NCI-H748 (cell line): ENCODE results near the gene UBE2E1.
"Not testable (repeated sequence)": the region's sequence is repeated elsewhere in the genome, so short reads cannot be mapped to it uniquely, and the experiment has no call there.

Experiments
- DNase-seq: peaks from one replicate; lab custom pipeline; 2025; ENCODE audit not compliant: unreplicated experiment; lab: John Stamatoyannopoulos, UW

The UBE2E1 gene

GRCh38 chr3:23840521-23840920 lies 34.8 kb downstream of the UBE2E1 start:
- DNase-seq = peak; percentile 6

- no peak for DNase-seq
Observed at GRCh38 chr3:23843869-23844268, 38.1 kb downstream of the UBE2E1 start.

GRCh38 chr3:23845326-23846216 lies 39.8 kb downstream of the UBE2E1 start:
- DNase-seq = no peak

DNA sequence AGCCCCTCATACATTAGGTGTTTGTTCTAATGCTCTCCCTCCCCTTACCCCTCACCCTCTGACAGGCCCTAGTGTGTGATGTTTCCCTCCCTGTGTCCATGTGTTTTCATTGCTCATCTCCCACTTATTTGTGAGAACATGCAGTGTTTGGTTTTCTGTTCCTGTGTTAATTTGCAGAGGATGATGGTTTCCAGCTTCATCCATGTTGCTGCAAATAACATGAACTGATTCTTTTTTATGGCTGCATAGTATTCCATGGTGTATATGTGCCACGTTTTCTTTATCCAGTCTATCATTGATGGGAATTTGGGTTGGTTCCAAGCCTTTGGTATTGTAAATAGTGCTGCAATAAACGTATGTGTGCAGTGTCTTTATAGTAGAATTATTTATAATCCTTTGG lies 43.7 kb downstream of the UBE2E1 start:
- DNase-seq = not testable (repeated sequence)

DNA sequence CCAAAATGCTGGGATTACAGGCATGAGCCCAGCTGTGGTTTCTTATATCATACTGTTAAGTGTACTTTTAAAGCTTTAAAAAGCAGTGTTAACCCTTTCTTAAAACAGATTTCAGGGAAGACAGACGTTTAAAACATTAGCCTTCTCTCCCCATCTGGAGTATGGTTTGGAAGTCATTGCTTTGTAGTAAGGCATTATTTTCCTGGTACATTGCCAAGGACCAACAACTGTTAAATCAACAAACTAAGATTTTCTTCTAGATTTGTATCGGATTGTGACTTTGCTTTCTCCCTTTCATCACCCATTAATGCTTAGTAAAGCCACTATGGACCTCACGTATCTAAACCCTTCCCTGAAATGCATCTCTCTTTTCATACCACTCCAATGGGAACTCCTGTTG lies 50.5 kb downstream of the UBE2E1 start:
- no peak for DNase-seq

- DNase-seq = no peak
Observed at GRCh38 chr3:23859012-23859743, 53.4 kb downstream of the UBE2E1 start.

GRCh38 chr3:23859839-23860382 lies 54.2 kb downstream of the UBE2E1 start:
- DNase-seq = no peak

DNA sequence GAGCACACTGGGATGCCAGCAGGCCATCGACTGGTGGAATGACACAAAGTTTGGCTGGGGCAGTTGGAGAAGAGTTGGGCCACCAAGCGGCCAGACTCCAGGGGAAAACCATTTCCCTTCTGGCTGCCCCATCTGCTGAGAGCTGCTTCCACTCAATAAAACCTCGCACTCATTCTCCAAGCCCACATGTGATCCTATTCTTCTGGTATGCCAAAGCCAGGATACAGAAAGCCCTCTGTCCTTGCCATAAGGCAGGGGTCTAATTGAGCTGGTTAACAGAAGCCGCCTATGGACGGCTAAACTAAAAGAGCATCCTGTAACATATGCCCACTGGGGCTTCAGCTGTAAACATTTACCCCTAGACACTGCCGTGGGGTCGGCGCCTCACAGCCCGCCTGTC lies 55.9 kb downstream of the UBE2E1 start:
- no peak for DNase-seq

DNA sequence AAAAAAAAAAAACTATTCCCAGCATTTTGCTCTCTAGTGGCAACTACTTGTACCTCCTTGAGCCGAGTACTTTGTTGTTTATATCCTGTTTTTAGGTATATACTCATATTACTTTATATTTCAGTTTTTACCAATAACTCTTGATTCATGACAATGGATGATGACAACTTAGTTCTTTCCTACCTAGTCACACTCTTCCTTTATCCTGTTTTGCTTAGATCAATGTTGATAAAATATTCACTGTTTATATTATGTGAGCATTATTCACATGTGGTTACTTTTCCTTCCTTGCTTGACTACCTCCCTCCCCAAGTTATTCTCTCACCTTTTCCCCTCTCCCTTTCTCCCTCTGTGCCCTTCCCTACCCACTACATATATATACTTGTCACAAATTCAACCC lies 57.3 kb downstream of the UBE2E1 start:
- no peak for DNase-seq

- DNase-seq = no peak
Observed at GRCh38 chr3:23864931-23865330, 59.2 kb downstream of the UBE2E1 start.

- peak; percentile 25 for DNase-seq
Observed at GRCh38 chr3:23865595-23866396, 60.0 kb downstream of the UBE2E1 start.

DNA sequence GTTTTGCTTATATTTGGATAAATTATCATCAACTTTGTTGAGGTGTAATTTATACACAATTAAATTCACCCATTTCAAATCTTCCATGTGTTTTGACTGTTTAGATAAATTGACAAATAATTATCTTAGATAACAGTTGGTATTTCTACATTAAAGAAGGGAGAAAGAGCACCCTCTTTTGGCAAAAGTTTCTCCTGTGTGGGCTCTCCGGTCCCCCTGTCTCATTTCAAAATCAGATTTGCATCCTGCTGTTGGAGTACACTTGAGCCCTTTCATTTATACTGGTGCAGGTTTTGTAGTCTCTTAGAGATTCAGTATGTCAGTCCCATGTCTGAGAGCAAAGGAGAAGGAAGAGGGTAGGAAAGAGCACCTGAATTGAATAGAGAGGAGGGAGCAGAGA lies 61.6 kb downstream of the UBE2E1 start:
- peak; percentile 7 for DNase-seq

GRCh38 chr3:23867838-23868237 lies 62.1 kb downstream of the UBE2E1 start:
- DNase-seq = no peak

DNA sequence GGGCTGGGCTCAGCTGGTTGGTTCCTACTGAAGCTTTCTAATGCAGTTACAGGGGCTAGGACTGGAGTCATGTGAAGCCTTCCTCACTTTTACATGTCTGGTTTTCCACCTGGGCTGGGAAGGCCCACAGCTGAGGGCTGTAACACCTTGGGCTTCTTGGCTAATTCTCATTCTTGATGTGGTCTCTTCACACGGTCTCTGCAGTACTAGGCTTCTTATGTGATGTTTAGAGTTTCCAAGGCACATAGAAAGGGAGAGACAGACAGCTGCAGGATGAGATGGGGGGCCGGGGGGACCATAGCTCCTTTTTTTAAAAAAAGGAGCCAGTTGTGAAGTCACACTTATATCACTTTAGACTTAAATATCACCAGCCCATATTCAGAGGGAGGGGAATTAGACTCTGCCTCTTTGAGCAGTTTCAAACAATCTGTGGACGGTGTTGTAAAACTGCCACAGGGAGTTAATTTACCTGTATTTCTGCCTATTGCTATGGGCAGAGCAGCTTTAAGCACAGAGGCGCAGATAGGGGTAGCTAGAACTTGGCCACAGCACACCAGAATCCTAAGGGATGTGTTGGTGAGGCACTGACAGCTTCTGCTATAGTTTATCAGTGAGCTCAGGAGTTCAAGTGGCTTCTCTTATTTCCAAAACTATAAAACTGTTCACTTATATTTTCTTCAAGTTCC lies 64.4 kb downstream of the UBE2E1 start:
- peak; percentile 2 for DNase-seq

DNA sequence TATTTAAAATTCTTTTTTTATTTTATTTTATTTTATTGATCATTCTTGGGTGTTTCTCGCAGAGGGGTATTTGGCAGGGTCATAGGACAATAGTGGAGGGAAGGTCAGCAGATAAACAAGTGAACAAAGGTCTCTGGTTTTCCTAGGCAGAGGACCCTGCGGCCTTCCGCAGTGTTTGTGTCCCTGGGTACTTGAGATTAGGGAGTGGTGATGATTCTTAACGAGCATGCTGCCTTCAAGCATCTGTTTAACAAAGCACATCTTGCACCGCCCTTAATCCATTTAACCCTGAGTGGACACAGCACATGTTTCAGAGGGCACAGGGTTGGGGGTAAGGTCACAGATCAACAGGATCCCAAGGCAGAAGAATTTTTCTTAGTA lies 64.9 kb downstream of the UBE2E1 start:
- not testable (repeated sequence) for DNase-seq

- DNase-seq = not testable (repeated sequence)
Observed at GRCh38 chr3:23871361-23871760, 65.6 kb downstream of the UBE2E1 start.

DNA sequence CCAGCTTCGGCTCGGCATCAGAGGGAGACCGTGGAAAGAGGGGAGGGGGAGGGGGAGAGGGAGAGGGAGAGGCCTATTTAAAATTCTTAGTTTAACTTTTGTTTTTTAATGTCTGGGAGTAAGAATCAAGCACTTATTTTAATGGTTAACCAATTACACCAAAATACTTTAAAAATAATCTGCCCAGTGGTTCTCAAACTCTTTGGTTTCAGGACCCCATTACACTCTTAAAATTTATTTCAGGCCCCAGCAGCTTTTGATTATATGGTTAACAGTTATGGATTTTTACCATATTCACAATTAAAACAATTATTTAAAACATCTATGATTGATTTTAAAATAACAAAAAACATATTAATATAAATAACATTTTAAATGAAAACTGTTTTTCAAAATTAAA lies 66.6 kb downstream of the UBE2E1 start:
- no peak for DNase-seq

- no peak for DNase-seq
Observed at GRCh38 chr3:23873941-23874340, 68.2 kb downstream of the UBE2E1 start.

DNA sequence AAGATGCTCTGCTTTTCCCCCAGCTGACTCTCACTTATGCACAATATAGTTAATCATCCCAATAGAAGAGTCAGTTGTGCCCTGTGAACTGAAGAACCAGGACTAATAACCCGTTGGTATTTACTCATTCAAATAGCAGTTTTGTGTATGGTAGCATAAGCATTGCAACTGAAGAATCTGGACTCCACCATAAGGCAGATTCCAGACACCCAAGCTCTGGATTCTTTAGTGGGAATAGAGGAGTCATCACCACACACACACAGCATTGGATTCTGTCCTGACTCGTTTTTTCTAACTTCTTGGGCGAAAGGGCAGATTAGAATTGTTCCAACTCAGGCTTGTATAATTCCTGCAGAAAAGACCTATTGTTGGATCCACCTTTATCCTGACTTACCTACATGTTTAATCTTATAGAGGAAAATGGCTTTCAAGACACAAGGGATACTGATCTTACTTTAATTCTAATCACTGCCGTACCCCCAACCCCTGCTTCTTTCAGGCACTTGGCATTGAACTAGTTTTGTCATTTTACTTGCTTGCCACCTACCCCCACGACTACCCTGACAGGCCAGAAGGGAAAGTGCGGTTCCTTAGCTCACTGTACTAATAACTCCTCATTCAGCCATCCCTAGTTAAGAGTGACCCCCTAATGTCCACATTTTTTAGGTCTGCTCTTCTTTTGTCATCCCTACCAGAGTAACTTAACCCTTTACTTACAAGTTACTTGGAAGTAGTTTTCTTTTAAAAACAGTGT lies 68.8 kb downstream of the UBE2E1 start:
- no peak for DNase-seq
